ENCODE results near the gene DAP.

DNA sequence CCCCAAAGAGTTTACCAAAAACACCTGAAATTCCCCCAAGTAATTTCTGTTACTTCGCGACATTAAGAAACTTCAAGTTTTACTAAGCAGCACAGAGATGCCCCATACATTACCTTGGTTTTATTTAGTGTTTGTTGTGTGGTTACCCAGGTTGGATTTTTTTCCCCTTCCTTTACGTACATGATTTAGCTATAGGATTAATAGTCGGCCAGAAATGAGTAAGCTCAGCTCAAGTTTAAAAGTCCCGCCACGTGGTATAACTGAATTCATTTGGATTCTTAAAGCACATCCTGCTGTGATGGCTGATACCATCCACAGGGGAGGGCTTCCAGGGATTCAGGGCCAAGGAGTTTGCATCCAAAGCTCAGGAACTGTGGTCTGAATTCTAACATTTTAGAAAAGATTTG lies 75.9 kb downstream of the DAP start:
- TF ChIP-seq, protein P1, sequence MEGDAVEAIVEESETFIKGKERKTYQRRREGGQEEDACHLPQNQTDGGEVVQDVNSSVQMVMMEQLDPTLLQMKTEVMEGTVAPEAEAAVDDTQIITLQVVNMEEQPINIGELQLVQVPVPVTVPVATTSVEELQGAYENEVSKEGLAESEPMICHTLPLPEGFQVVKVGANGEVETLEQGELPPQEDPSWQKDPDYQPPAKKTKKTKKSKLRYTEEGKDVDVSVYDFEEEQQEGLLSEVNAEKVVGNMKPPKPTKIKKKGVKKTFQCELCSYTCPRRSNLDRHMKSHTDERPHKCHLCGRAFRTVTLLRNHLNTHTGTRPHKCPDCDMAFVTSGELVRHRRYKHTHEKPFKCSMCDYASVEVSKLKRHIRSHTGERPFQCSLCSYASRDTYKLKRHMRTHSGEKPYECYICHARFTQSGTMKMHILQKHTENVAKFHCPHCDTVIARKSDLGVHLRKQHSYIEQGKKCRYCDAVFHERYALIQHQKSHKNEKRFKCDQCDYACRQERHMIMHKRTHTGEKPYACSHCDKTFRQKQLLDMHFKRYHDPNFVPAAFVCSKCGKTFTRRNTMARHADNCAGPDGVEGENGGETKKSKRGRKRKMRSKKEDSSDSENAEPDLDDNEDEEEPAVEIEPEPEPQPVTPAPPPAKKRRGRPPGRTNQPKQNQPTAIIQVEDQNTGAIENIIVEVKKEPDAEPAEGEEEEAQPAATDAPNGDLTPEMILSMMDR (conservative IDR thresholded peaks at IDR 0.05), result no peak
- TF ChIP-seq EZH2 (IDR thresholded peaks at IDR 0.05; ENCODE audit: low read depth), result no peak

All from PC-9 (cell line).